Brain microvascular endothelial cell (primary cell): Measurements from ENCODE around the gene BTN3A1.
A peak's percentile ranks its signal among the peaks of the same experiment; 100 is the strongest.
"Not testable (repeated sequence)": the region's sequence is repeated elsewhere in the genome, so short reads cannot be mapped to it uniquely, and the experiment has no call there.

Source experiments
- DNase-seq: peaks from one replicate; pipeline ENCODE4 v3.0.0-alpha.2; 2020
- H3K27ac ChIP-seq: fragments of 250-450 bp; sonication (Bioruptor Pico); 2 replicates; pipeline ENCODE4 v1.5.1; 2020; ENCODE audit warnings: mild to moderate bottlenecking, moderate library complexity
- H3K27me3 ChIP-seq: fragments of 250-450 bp; sonication (Bioruptor Pico); replicated peaks from 2 replicates; pipeline ENCODE4 v1.5.1; 2020; ENCODE audit warnings: mild to moderate bottlenecking
- H3K36me3 ChIP-seq: fragments of 250-450 bp; sonication (Bioruptor Pico); replicated peaks from 2 replicates; pipeline ENCODE4 v1.5.1; 2020; ENCODE audit warnings: mild to moderate bottlenecking
- H3K4me3 ChIP-seq: 2 replicates; pipeline ENCODE4 v1.5.1; 2011; ENCODE audit warnings: low read depth, mild to moderate bottlenecking, control low read depth, low read length, moderate library complexity
- CTCF ChIP-seq: IDR thresholded peaks from 2 replicates; pipeline ENCODE4 v1.5.1; 2011; ENCODE audit warnings: low read depth, mild to moderate bottlenecking, moderate library complexity, low read length, control low read depth, inconsistent platforms; ENCODE audit errors: missing control alignments
- in situ Hi-C: cut with HindIII; loops from 2 replicates; pipeline ENCODE4 v1.10.0; 2017; ENCODE audit warnings: low sequenced_read_pairs, low pct_ligation_motif_present

Gene BTN3A1

DNA sequence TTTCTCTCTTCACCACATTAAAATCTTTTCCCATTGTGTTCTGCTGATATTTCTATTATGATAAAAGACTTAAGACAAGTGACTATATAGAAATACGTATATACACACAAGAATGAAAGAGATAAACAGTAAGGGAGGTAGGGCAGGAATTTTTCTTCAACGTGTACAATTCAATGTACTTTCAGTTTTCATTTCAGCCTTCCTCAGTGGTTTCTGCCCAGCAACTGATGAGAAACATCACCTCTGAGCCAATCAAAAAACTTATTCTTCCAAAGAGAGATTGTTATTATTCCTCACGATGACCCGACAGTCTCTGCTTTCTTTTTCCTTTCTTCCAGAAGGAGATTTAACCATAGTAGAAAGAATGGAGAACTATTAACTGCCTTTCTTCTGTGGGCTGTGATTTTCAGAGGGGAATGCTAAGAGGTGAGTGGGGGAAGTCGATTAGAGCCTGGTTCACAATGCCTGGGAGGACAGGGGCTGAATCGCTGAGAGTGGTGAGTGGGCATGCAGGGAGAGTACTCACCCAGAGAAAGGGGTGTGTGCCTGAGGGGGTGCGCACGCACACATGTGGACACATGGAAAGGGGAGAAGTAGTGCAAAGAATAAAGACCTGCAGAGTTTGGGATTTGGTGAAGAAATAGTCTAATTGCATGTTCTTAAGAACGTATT lies at the start of gene BTN3A1:
Gene BTN3A1 (plus strand): TSS at position 289 of the 672 bp plus-strand sequence. CDS start 3,289 bp downstream, outside the sequence.
- no peak for TF ChIP-seq CTCF
- Histone ChIP-seq H3K27me3 (no peaks in the 10 kb centered on the region), H3K36me3 (peaks cover 1% of the 10 kb centered on the region), H3K27ac (peak within 1 kb of the TSS; percentile 92), H3K4me3 (peak within 1 kb of the TSS; percentile 55)
- peak; percentile 80 for DNase-seq
- in situ Hi-C loops, result no loop called here

DNA sequence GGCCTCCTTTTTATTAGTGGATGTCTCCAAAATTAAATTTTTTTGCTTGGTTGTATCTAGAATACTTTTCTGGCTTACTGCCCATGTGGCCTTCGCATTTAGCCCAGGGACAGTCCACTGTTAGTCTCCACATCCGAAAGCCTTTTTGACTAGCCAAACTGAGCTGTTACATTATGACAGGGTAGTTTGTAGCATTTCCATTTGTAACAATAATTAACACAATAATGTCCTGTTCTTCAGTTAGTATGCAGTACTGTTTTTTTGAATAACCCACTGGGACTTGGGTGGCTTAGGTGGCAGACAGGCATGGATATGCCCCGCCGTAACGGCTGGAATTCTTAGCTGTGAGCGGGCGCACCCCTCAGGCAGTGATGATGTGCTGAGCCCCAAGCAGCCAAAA lies 49.8 kb upstream of the BTN3A1 start:
- H3K27me3 ChIP-seq, result no peaks in the 10 kb centered on the region
- peak overlapping the region; percentile 48 for H3K27ac ChIP-seq
- DNase-seq, result no peak
- H3K4me3 ChIP-seq, result no peak overlapping the region
- no peaks in the 10 kb centered on the region for H3K36me3 ChIP-seq
- TF ChIP-seq CTCF, result no peak
- in situ Hi-C loops, result no loop called here

DNA sequence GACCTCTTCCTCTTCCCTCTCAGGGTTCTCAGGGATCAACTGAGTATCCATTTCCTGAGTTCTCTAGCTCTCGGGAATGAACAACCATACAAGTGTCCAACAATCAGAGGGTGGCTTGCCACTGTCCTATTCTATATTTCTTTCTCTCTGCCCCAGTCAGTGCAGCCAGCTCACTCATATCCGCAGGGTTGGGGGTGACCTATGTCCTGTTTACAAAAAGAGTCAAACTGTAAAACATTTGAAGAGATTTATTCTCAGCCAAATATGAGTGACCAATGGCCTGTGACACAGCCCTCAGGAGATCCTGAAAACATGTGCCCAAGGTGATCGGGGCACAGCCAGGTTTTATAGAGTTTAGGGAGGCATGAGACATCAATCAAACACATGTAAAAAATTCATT lies 47.9 kb upstream of the BTN3A1 start:
- no peaks in the 10 kb centered on the region for H3K36me3 ChIP-seq
- TF ChIP-seq CTCF, result no peak
- H3K27me3 ChIP-seq, result no peaks in the 10 kb centered on the region
- DNase-seq, result no peak
- in situ Hi-C loops, result no loop called here
- H3K27ac ChIP-seq, result no peak overlapping the region
- no peak overlapping the region for H3K4me3 ChIP-seq

- Histone ChIP-seq H3K4me3 (no peak overlapping the region), H3K36me3 (no peaks in the 10 kb centered on the region), H3K27ac (no peak overlapping the region), H3K27me3 (no peaks in the 10 kb centered on the region)
- in situ Hi-C loops, result no loop called here
- no peak for DNase-seq
- no peak for TF ChIP-seq CTCF
Measured at GRCh38 chr6:26355366-26355765, 46.7 kb upstream of the BTN3A1 start.

- in situ Hi-C loops, H3K27ac ChIP-seq, H3K27me3 ChIP-seq, H3K36me3 ChIP-seq, H3K4me3 ChIP-seq, DNase-seq: not testable (repeated sequence)
Measured at GRCh38 chr6:26357543-26357942, 44.5 kb upstream of the BTN3A1 start.

- Histone ChIP-seq H3K27ac (no peak overlapping the region), H3K27me3 (no peaks in the 10 kb centered on the region), H3K36me3 (no peaks in the 10 kb centered on the region), H3K4me3 (no peak overlapping the region)
- TF ChIP-seq CTCF, result no peak
- in situ Hi-C loops, result no loop called here
- DNase-seq, result no peak
Measured at GRCh38 chr6:26358511-26358981, 43.5 kb upstream of the BTN3A1 start.
